Measurements from ENCODE around the gene SOWAHC. TPM values are rescaled to one million over a fixed set of nuclear protein-coding genes. Genes with fewer than 3 reads are reported as not detected.

SOWAHC gene
- total and polyA plus RNA-seq, 2 of the 13 experiments (the other 11 are each of a cell fraction or from before 2014, with no cell fraction given) = 21.2 to 22.5 TPM

DNA sequence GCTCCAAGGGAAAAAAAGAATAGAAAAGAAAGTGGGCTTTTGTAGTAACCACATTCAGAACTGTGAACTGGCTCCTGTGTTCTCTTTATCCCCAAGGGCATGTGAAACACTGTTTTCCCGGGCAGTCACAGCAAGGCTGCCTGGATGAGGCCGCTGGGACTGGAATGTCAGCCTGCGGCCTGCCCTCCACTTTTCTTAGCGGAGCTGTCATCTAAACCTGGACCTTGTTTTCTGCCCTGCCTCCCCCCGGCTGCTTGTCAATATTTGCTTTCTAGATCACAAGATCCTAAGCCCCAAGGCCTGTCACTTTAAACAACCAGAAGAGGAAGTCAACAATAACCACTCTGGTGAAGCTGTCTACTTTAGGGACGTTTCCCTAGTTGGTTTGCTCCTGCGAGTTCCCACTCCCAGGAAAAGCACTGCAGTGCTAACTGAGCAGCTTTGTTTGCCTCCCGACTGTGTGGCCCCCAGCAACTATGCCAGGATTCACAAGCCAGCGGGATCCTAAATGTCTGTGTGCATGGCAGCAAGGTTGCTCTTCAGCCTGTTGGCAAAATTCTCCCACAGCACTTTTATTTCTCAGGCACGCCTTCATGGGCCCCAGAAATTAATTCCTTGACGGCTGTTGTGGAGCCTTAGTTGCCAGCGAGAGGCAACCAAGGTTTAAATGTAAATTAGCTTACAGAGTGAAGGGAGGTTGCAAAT is 30.6 kb downstream of the SOWAHC start (continued):
- TF ChIP-seq ZNF318 (CRISPR knock-in tag; IDR thresholded peaks at IDR 0.05) (peak; percentile 96; the same call in 1 of the 2 replicates), ZNF335 (CRISPR knock-in tag; IDR thresholded peaks at IDR 0.05) (peak; percentile 89), JUN (CRISPR knock-in tag; IDR thresholded peaks at IDR 0.05) (peak; percentile 83; the same call in 1 of the 2 replicates), ZNF768 (CRISPR knock-in tag; IDR thresholded peaks at IDR 0.05) (peak; percentile 44; the same call in 1 of the 2 replicates), ZFX (CRISPR knock-in tag; IDR thresholded peaks at IDR 0.05; ENCODE audit: low read depth) (peak; percentile 95), ZNF761 (CRISPR knock-in tag; conservative IDR thresholded peaks at IDR 0.05) (peak; percentile 87; the same call in 1 of the 2 replicates), SP5 (CRISPR knock-in tag; IDR thresholded peaks at IDR 0.05; ENCODE audit: borderline replicate concordance, low read depth) (peak; percentile 92), TEAD3 (CRISPR knock-in tag; optimal IDR thresholded peaks at IDR 0.05; ENCODE audit: borderline replicate concordance) (peak; percentile 95), STAT5B (CRISPR knock-in tag; IDR thresholded peaks at IDR 0.05) (peak; percentile 90; the same call in 1 of the 2 replicates), TOPORS (CRISPR knock-in tag; IDR thresholded peaks at IDR 0.05) (peak; percentile 27; the same call in 1 of the 2 replicates), SMC3 (IDR thresholded peaks at IDR 0.05; ENCODE audit: low read length) (peak; percentile 51; the same call in 1 of the 2 replicates), ZFY (CRISPR knock-in tag; IDR thresholded peaks at IDR 0.05) (peak; percentile 94), SETDB1 (CRISPR knock-in tag; IDR thresholded peaks at IDR 0.05; ENCODE audit: borderline replicate concordance) (no peak), NR2F2 (IDR thresholded peaks at IDR 0.05; ENCODE audit: borderline replicate concordance, low read depth) (peak; percentile 88; the same call in 1 of the 2 replicates)
- TF ChIP-seq, protein P1, sequence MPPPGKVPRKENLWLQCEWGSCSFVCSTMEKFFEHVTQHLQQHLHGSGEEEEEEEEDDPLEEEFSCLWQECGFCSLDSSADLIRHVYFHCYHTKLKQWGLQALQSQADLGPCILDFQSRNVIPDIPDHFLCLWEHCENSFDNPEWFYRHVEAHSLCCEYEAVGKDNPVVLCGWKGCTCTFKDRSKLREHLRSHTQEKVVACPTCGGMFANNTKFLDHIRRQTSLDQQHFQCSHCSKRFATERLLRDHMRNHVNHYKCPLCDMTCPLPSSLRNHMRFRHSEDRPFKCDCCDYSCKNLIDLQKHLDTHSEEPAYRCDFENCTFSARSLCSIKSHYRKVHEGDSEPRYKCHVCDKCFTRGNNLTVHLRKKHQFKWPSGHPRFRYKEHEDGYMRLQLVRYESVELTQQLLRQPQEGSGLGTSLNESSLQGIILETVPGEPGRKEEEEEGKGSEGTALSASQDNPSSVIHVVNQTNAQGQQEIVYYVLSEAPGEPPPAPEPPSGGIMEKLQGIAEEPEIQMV (CRISPR knock-in tag; IDR thresholded peaks at IDR 0.05; ENCODE audit: low read depth) = no peak; the same call in 1 of the 2 replicates
- TF ChIP-seq, protein P2, sequence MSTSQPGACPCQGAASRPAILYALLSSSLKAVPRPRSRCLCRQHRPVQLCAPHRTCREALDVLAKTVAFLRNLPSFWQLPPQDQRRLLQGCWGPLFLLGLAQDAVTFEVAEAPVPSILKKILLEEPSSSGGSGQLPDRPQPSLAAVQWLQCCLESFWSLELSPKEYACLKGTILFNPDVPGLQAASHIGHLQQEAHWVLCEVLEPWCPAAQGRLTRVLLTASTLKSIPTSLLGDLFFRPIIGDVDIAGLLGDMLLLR (CRISPR knock-in tag; IDR thresholded peaks at IDR 0.05) = peak; percentile 92
- TF ChIP-seq, protein P3, sequence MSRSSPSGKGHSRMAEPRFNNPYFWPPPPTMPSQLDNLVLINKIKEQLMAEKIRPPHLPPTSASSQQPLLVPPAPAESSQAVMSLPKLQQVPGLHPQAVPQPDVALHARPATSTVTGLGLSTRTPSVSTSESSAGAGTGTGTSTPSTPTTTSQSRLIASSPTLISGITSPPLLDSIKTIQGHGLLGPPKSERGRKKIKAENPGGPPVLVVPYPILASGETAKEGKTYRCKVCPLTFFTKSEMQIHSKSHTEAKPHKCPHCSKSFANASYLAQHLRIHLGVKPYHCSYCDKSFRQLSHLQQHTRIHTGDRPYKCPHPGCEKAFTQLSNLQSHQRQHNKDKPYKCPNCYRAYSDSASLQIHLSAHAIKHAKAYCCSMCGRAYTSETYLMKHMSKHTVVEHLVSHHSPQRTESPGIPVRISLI (CRISPR knock-in tag; IDR thresholded peaks at IDR 0.05; ENCODE audit: borderline replicate concordance) = 0 out of 2 replicates have a peak, but pooled peaks have one; percentile 66
